HCT116 (cell line): ENCODE results near the gene SPAG5. TPM values are rescaled to one million over a fixed set of nuclear protein-coding genes. Genes with fewer than 3 reads are reported as not detected.

Source experiments
- ATAC-seq: fragments of 200-7000 bp; cut with Tn5 transposase; 2 replicates; pipeline ENCODE4 v1.9.1; 2020; ENCODE audit warnings: mild to moderate bottlenecking, moderate library complexity
- BruUV-seq: library from RNA; stranded (reverse); fragments of 400-500 nt; replicated peaks from 2 replicates; lab custom pipeline; 2021; lab: Mats Ljungman, UMichigan
- CTCF ChIA-PET: fragments of 300-600 bp; sonication (Branson Sonifier 250); formaldehyde crosslinking; loops from one replicate; lab custom pipeline; 2021; ENCODE audit warnings: antibody characterized with exemption; lab: Charles Lee
- POLR2A ChIA-PET: fragments of 300-600, 350-600 bp; sonication (Branson Sonifier 250); formaldehyde crosslinking; loops from one replicate; lab custom pipeline; 2021; ENCODE audit warnings: antibody characterized with exemption; lab: Charles Lee
- RAD21 ChIA-PET, 2 experiments: fragments of 300-600 bp; sonication (Branson Sonifier 250); formaldehyde crosslinking; loops; one replicate each; lab custom pipeline; 2023; ENCODE audit warnings: low total read pairs in 2 of 2; ENCODE audit not compliant: uncharacterized antibody in 2 of 2, unreplicated experiment in 2 of 2, low non-redundant PET in 1 of 2; lab: Charles Lee
- DNase-seq: peaks from one replicate; pipeline ENCODE4 v3.0.0-alpha.2; 2010; ENCODE audit warnings: low read depth, low spot score
- H2AFZ ChIP-seq: fragments of 200-600 bp; shearing (Covaris generic), sonication (generic); 2 replicates; pipeline ENCODE4 v1.6.1; 2017; ENCODE audit warnings: low read depth, mixed run types, mixed read lengths, antibody characterized with exemption, low read length; ENCODE audit not compliant: poor library complexity, severe bottlenecking
- H3K27ac ChIP-seq: 2 replicates; pipeline ENCODE4 v1.5.1; 2012; ENCODE audit warnings: low read depth, low read length
- H3K27me3 ChIP-seq: fragments of 200-600 bp; sonication (generic); 2 replicates; pipeline ENCODE4 v1.6.1; 2016; ENCODE audit warnings: mixed run types, low read length, mixed read lengths; ENCODE audit not compliant: insufficient read depth
- H3K36me3 ChIP-seq, 2 experiments: fragments of 200-500 bp in 1 of 2; fragments of 200-600 bp in 1 of 2; sonication (Bioruptor generic) in 1 of 2; sonication (generic) in 1 of 2; 2 replicates each; pipeline versions ENCODE4 v1.5.1 to v1.6.1; 2014 to 2016; ENCODE audit warnings: low read length in 2 of 2, inconsistent platforms in 1 of 2, mixed read lengths in 1 of 2, mixed run types in 1 of 2; ENCODE audit not compliant: insufficient read depth in 2 of 2, control insufficient read depth in 1 of 2
- H3K4me1 ChIP-seq, 2 experiments: fragments of 200-600 bp in 1 of 2; sonication (generic) in 1 of 2; 2 replicates each; pipeline versions ENCODE4 v1.5.1 to v1.6.1; 2012 to 2017; ENCODE audit warnings: low read length in 2 of 2, inconsistent platforms in 1 of 2, mild to moderate bottlenecking in 1 of 2, mixed read lengths in 1 of 2, mixed run types in 1 of 2, moderate library complexity in 1 of 2; ENCODE audit not compliant: insufficient read depth in 2 of 2, control insufficient read depth in 1 of 2
- H3K4me2 ChIP-seq: fragments of 200-600 bp; sonication (generic); 2 replicates; pipeline ENCODE4 v1.6.1; 2017; ENCODE audit warnings: mixed run types, low read length, mixed read lengths
- H3K4me3 ChIP-seq, 2 experiments: fragments of 200-600 bp in 1 of 2; sonication (generic) in 1 of 2; replicated peaks in 1 of 2; 2 replicates each; pipeline ENCODE4 v1.5.1; 2011 to 2016; ENCODE audit warnings: low read length in 2 of 2, control low read depth in 1 of 2, low read depth in 1 of 2, mild to moderate bottlenecking in 1 of 2, mixed read lengths in 1 of 2, mixed run types in 1 of 2
- H3K79me2 ChIP-seq: fragments of 200-600 bp; sonication (generic); 2 replicates; pipeline ENCODE4 v1.6.1; 2017; ENCODE audit warnings: mild to moderate bottlenecking, mixed run types, low read length, moderate library complexity, mixed read lengths; ENCODE audit not compliant: insufficient read depth
- H3K9ac ChIP-seq: fragments of 200-600 bp; sonication (generic); 2 replicates; pipeline ENCODE4 v1.6.1; 2016; ENCODE audit warnings: low read length, mixed read lengths
- H3K9me2 ChIP-seq: fragments of 200-600 bp; sonication (generic), shearing (Covaris generic); 2 replicates; pipeline ENCODE4 v1.6.1; 2017; ENCODE audit warnings: mixed run types, mild to moderate bottlenecking, moderate library complexity; ENCODE audit not compliant: insufficient read depth
- H3K9me3 ChIP-seq, 2 experiments: fragments of 200-500 bp in 1 of 2; fragments of 200-600 bp in 1 of 2; sonication (Bioruptor generic) in 1 of 2; sonication (generic) in 1 of 2; 2 replicates each; pipeline ENCODE4 v1.6.1; 2014 to 2017; ENCODE audit warnings: low read length in 2 of 2, mixed read lengths in 2 of 2, inconsistent platforms in 1 of 2, low read depth in 1 of 2, mild to moderate bottlenecking in 1 of 2, mixed run types in 1 of 2, moderate library complexity in 1 of 2; ENCODE audit not compliant: control insufficient read depth in 1 of 2, insufficient read depth in 1 of 2
- H4K20me1 ChIP-seq: fragments of 200-600 bp; sonication (generic), shearing (Covaris generic); 2 replicates; pipeline ENCODE4 v1.6.1; 2017; ENCODE audit warnings: mixed run types, mild to moderate bottlenecking, moderate library complexity; ENCODE audit not compliant: insufficient read depth
- ATF3 ChIP-seq: IDR thresholded peaks from 2 replicates; pipeline ENCODE4 v1.6.1; 2012
- CEBPB ChIP-seq: IDR thresholded peaks from 2 replicates; pipeline ENCODE4 v1.6.1; 2012; ENCODE audit warnings: low read depth
- EGR1 ChIP-seq: IDR thresholded peaks from 2 replicates; pipeline ENCODE4 v1.6.1; 2012; ENCODE audit warnings: low read depth
- EZH2 ChIP-seq: fragments of 200-600 bp; sonication (generic); IDR thresholded peaks from 2 replicates; pipeline ENCODE4 v1.6.1; 2017; ENCODE audit warnings: antibody characterized with exemption, mixed run types
- FOSL1 ChIP-seq: IDR thresholded peaks from 2 replicates; pipeline ENCODE4 v1.6.1; 2012; ENCODE audit warnings: low read depth
- JUND ChIP-seq: IDR thresholded peaks from 2 replicates; pipeline ENCODE4 v1.6.1; 2012
- POLR2AphosphoS5 ChIP-seq: IDR thresholded peaks from 2 replicates; pipeline ENCODE4 v1.6.1; 2011; ENCODE audit warnings: mild to moderate bottlenecking, low read depth, low read length, moderate library complexity
- REST ChIP-seq: IDR thresholded peaks from 2 replicates; pipeline ENCODE4 v1.6.1; 2012; ENCODE audit warnings: low read depth
- SIN3A ChIP-seq: IDR thresholded peaks from 2 replicates; pipeline ENCODE4 v1.6.1; 2012; ENCODE audit warnings: low read depth
- SRF ChIP-seq: IDR thresholded peaks from 2 replicates; pipeline ENCODE4 v1.6.1; 2012; ENCODE audit warnings: low read depth
- TCF7L2 ChIP-seq: IDR thresholded peaks from 2 replicates; pipeline ENCODE4 v1.7.0; 2011; ENCODE audit warnings: borderline replicate concordance, inconsistent platforms; ENCODE audit not compliant: insufficient read depth, insufficient read length; ENCODE audit errors: extremely low read depth
- YY1 ChIP-seq: IDR thresholded peaks from 2 replicates; pipeline ENCODE4 v1.6.1; 2011; ENCODE audit warnings: low read length, low read depth, moderate library complexity, mild to moderate bottlenecking; ENCODE audit not compliant: insufficient replicate concordance; ENCODE audit errors: extremely low read depth
- ZBTB33 ChIP-seq: IDR thresholded peaks from 2 replicates; pipeline ENCODE4 v1.6.1; 2011; ENCODE audit warnings: mild to moderate bottlenecking, low read length, moderate library complexity; ENCODE audit not compliant: insufficient replicate concordance; ENCODE audit errors: extremely low read depth
- ZFX ChIP-seq: fragments of 450-650 bp; IDR thresholded peaks from 2 replicates; pipeline ENCODE4 v1.6.1; 2017
- ZNF274 ChIP-seq: fragments of 200-500 bp; sonication (Bioruptor generic); IDR thresholded peaks from 2 replicates; pipeline ENCODE4 v1.6.1; 2014; ENCODE audit warnings: mild to moderate bottlenecking, low read depth, low read length, inconsistent platforms
- intact Hi-C: fragments of 100-400 bp; cut with micrococcal nuclease; formaldehyde crosslinking; loops from 2 replicates; pipeline ENCODE4 v1.10.0; 2022
- total RNA-seq: library from RNA; stranded (reverse); gene quantifications from one replicate; pipeline ENCODE4 v1.2.1, GENCODE V29; 2021; ENCODE audit not compliant: unreplicated experiment

Gene SPAG5
- total RNA-seq, 1 experiment from 2014 or later: 94.9 TPM

- Histone ChIP-seq H3K4me1 (peaks cover 11 to 22% of the 10 kb centered on the region in 2 experiments), H3K79me2 (peaks cover 59% of the 10 kb centered on the region), H3K4me3 (no peak overlapping the region), H3K9me3 (no peaks in the 10 kb centered on the region), H3K36me3 (peaks cover 57 to 60% of the 10 kb centered on the region in 2 experiments), H2AFZ (no peak overlapping the region), H3K27me3 (no peaks in the 10 kb centered on the region), H3K27ac (no peak overlapping the region), H3K9me2 (no peaks in the 10 kb centered on the region), H3K9ac (no peak overlapping the region), H3K4me2 (no peak overlapping the region), H4K20me1 (peaks cover 7% of the 10 kb centered on the region; the same call in 1 of the 2 replicates)
- DNase-seq: no peak
- intact Hi-C loops: loop anchor here (10.0 kb wide), 1 partner anchor 263 kb away; the partner anchor contains the start of gene DHRS13
- BruUV-seq: no TSS peak
- no peak for ATAC-seq
- ChIA-PET POLR2A (no interaction called here), CTCF (no interaction called here), RAD21 (interaction anchor here in 1 of 2 experiments (0.5 kb wide), 1 partner anchor 85 kb away, joined by 5 read pairs; no protein-coding TSS in a partner anchor)
- TF ChIP-seq YY1 (no peak), SIN3A (no peak), EZH2 (no peak), ZBTB33 (no peak), ATF3 (no peak), ZFX (no peak), CEBPB (no peak)
Observed at GRCh38 chr17:28641579-28641978, 42.8 kb upstream of the SPAG5 start.

- ChIA-PET RAD21 (no interaction called here), POLR2A (no interaction called here), CTCF (interaction anchor here (1.5 to 1.9 kb wide), 2 partner anchors 9 to 12 kb away, joined by 4 to 6 read pairs; partner anchors contain the start of gene BLTP2)
- H3K9ac ChIP-seq: no peak overlapping the region
- intact Hi-C loops: no loop called here
- no peak overlapping the region for H3K4me2 ChIP-seq
- ATAC-seq (no peak), DNase-seq (no peak)
- H3K9me2 ChIP-seq: no peaks in the 10 kb centered on the region
- peaks cover 62% of the 10 kb centered on the region for H3K79me2 ChIP-seq
- no peaks in the 10 kb centered on the region for H3K9me3 ChIP-seq
- peaks cover 81 to 90% of the 10 kb centered on the region in 2 experiments for H3K36me3 ChIP-seq
- H4K20me1 ChIP-seq: no peaks in the 10 kb centered on the region
- no peaks in the 10 kb centered on the region for H3K27me3 ChIP-seq
- H2AFZ ChIP-seq: no peak overlapping the region
- no peak overlapping the region for H3K27ac ChIP-seq
- no peak overlapping the region for H3K4me3 ChIP-seq
- no TSS peak for BruUV-seq
- H3K4me1 ChIP-seq: no peaks in the 10 kb centered on the region
- TF ChIP-seq YY1 (no peak), ZNF274 (no peak), FOSL1 (no peak), REST (no peak), EGR1 (no peak), SRF (no peak), TCF7L2 (no peak), JUND (no peak), POLR2AphosphoS5 (no peak), CEBPB (no peak)
Observed at GRCh38 chr17:28635506-28635905, 36.7 kb upstream of the SPAG5 start.
